T-helper 17 cell (primary cell): ENCODE data around the gene SRF. TPM values are rescaled to one million over a fixed set of nuclear protein-coding genes. Genes with fewer than 3 reads are reported as not detected.

Source experiments
- ATAC-seq: fragments of 150-1000 bp; cut with Tn5 transposase; 2 replicates; pipeline ENCODE4 v1.10.0; 2021; ENCODE audit warnings: mild to moderate bottlenecking, moderate library complexity
- DNase-seq, 3 donors: peaks; one replicate each; pipeline versions ENCODE4 v3.0.0 to v3.0.0-alpha.2; 2020 to 2021
- H3K9me3 ChIP-seq: one replicate; pipeline ENCODE4 v1.7.0; 2013; ENCODE audit warnings: low read length, mild to moderate bottlenecking; ENCODE audit not compliant: control insufficient read depth, poor library complexity, severe bottlenecking
- H3K27ac Mint-ChIP-seq: one replicate; pipeline ENCODE4 v1.8.0; 2022; ENCODE audit warnings: mild to moderate bottlenecking, moderate library complexity, mixed read lengths
- H3K27me3 Mint-ChIP-seq: one replicate; pipeline ENCODE4 v1.8.0; 2022; ENCODE audit warnings: mixed read lengths
- H3K36me3 Mint-ChIP-seq: one replicate; pipeline ENCODE4 v1.8.0; 2022; ENCODE audit warnings: low read depth, mixed read lengths
- H3K4me1 Mint-ChIP-seq: one replicate; pipeline ENCODE4 v1.8.0; 2022; ENCODE audit warnings: mild to moderate bottlenecking, mixed read lengths
- H3K4me3 Mint-ChIP-seq: one replicate; pipeline ENCODE4 v1.8.0; 2022; ENCODE audit warnings: mild to moderate bottlenecking, moderate library complexity, mixed read lengths
- total RNA-seq, 4 donors: library from RNA in 2 of 4; stranded (reverse) in 2 of 4; gene quantifications; one replicate each; pipeline ENCODE4 v1.2.3 and lab custom pipeline; 2022 to 2026

Gene SRF
- total RNA-seq, 2 donors from 2014 or later = 26.3 to 27.9 TPM

GRCh38 chr6:43200541-43200940 lies 29.5 kb downstream of the SRF start:
- ATAC-seq (no peak), DNase-seq (no peak)
- peaks cover 16% of the 10 kb centered on the region for H3K36me3 Mint-ChIP-seq
- no peak overlapping the region for H3K27ac Mint-ChIP-seq
- H3K9me3 ChIP-seq = no peaks in the 10 kb centered on the region
- H3K27me3 Mint-ChIP-seq = no peaks in the 10 kb centered on the region
- peaks cover 15% of the 10 kb centered on the region for H3K4me1 Mint-ChIP-seq
- H3K4me3 Mint-ChIP-seq = no peak overlapping the region

DNA sequence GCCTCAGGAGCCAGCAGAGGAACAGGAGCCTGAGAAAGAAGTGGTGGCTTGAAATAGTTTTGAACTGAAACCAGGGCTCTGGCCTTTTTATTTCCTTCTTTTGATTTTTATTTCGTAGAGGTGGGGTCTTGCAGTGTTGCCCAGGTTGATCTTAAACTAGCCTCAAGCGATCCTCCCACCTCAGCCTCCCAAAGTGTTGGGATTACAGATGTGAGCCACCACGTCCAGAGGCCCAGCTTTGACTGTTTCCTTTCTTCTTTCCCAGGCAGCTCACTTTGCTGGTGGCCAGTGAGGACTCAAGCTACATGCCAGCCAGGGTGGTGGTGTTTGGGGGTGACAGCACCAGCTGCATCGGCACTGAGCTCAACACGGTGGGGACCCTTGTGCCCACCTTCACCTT lies 31.4 kb downstream of the SRF start:
- no peaks in the 10 kb centered on the region for H3K9me3 ChIP-seq
- no peaks in the 10 kb centered on the region for H3K27me3 Mint-ChIP-seq
- DNase-seq (no peak), ATAC-seq (no peak)
- H3K27ac Mint-ChIP-seq = no peak overlapping the region
- peaks cover 13% of the 10 kb centered on the region for H3K4me1 Mint-ChIP-seq
- H3K4me3 Mint-ChIP-seq = no peak overlapping the region
- peaks cover 13% of the 10 kb centered on the region for H3K36me3 Mint-ChIP-seq

DNA sequence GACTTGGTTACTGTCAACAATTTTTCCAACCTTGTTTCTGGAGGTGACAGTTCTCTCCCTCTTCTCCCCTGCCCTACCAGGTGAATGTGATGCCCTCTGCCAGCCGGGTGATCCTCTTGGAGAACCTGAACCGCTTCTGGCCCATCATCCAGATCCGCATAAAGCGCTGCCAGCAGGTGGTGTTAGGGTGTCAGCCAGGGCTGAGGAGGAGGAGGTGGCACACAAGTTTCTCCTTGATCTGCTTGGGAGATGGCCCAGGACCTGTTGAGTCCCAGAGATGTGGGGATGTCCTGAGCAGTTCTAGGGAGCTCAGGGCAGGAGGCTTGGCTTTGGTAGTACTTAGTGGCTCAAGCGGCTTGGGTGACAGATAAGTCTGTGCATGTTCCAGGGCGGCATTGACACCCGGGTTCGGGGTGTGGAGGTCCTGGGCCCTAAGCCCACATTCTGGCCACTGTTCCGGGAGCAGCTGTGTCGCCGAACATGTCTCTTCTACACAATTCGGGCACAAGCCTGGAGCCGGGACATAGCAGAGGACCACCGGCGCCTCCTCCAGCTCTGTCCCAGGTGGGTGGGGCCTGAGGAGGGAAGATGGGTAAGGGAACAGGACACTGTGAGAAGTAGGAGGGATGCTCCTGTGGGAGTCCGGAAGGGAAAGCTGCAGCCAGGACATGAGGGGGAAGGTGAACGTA lies 32.1 kb downstream of the SRF start:
- no peak for ATAC-seq
- Mint-ChIP-seq H3K36me3 (peaks cover 13% of the 10 kb centered on the region), H3K27ac (no peak overlapping the region), H3K4me3 (no peak overlapping the region), H3K27me3 (no peaks in the 10 kb centered on the region), H3K4me1 (peaks cover 13% of the 10 kb centered on the region)
- no peaks in the 10 kb centered on the region for H3K9me3 ChIP-seq
- no peak for DNase-seq

GRCh38 chr6:43203718-43204095 lies 32.6 kb downstream of the SRF start:
- Mint-ChIP-seq H3K4me1 (peaks cover 13% of the 10 kb centered on the region), H3K4me3 (no peak overlapping the region), H3K27ac (no peak overlapping the region), H3K27me3 (no peaks in the 10 kb centered on the region), H3K36me3 (peaks cover 13% of the 10 kb centered on the region)
- H3K9me3 ChIP-seq = no peaks in the 10 kb centered on the region
- no peak for ATAC-seq
- DNase-seq = no peak

GRCh38 chr6:43204271-43205105 lies 33.4 kb downstream of the SRF start:
- H3K27ac Mint-ChIP-seq = no peak overlapping the region
- DNase-seq (no peak), ATAC-seq (no peak)
- no peaks in the 10 kb centered on the region for H3K27me3 Mint-ChIP-seq
- peaks cover 13% of the 10 kb centered on the region for H3K36me3 Mint-ChIP-seq
- peaks cover 13% of the 10 kb centered on the region for H3K4me1 Mint-ChIP-seq
- no peak overlapping the region for H3K4me3 Mint-ChIP-seq
- H3K9me3 ChIP-seq = no peaks in the 10 kb centered on the region

DNA sequence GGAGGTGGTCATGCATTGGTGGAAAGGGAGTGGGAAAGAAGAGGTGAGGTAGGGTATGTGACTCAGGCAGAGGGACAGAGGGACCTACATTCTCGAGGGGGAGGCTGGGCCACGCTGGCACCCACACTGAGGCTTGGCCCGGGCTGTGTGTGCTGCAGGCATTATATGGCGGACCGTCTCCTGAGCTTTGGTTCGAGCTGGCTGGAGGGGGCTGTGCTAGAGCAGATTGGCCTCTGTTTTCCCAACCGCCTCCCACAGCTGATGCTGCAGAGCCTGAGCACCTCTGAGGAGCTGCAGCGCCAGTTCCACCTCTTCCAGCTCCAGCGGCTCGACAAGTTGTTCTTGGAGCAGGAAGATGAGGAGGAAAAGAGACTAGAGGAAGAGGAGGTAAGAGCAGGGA lies 34.8 kb downstream of the SRF start:
- Mint-ChIP-seq H3K27me3 (no peaks in the 10 kb centered on the region), H3K4me1 (peaks cover 9% of the 10 kb centered on the region), H3K36me3 (peaks cover 7% of the 10 kb centered on the region), H3K4me3 (no peak overlapping the region), H3K27ac (peak overlapping the region; percentile 11)
- DNase-seq = no peak
- ATAC-seq = no peak
- no peaks in the 10 kb centered on the region for H3K9me3 ChIP-seq

GRCh38 chr6:43207286-43207685 lies 36.2 kb downstream of the SRF start:
- peaks cover 3% of the 10 kb centered on the region for H3K4me1 Mint-ChIP-seq
- DNase-seq (no peak), ATAC-seq (no peak)
- H3K36me3 Mint-ChIP-seq = peaks cover 4% of the 10 kb centered on the region
- no peaks in the 10 kb centered on the region for H3K27me3 Mint-ChIP-seq
- no peak overlapping the region for H3K27ac Mint-ChIP-seq
- no peaks in the 10 kb centered on the region for H3K9me3 ChIP-seq
- no peak overlapping the region for H3K4me3 Mint-ChIP-seq

DNA sequence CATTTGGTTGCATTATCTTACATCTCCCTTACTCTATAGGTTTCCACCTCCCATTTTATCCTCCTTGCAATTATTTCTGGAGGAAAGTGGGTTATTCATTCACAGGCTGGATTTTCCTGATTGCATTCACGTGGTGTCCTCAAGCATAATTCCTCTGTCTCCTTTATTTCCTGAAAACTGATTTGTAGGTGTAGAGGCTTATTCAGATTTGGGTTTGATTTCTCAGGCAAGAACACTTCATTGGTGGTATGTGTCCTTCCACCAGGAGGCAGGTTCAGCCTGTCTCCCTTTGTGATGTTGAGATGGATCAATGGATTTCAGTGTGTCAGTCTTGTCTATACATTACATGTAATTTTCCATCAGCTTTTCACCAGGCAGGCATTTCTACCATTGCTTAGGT lies 40.9 kb downstream of the SRF start:
- ATAC-seq (no peak), DNase-seq (no peak)
- no peak overlapping the region for H3K4me3 Mint-ChIP-seq
- H3K9me3 ChIP-seq = no peaks in the 10 kb centered on the region
- no peaks in the 10 kb centered on the region for H3K27me3 Mint-ChIP-seq
- H3K36me3 Mint-ChIP-seq = peaks cover 4% of the 10 kb centered on the region
- no peak overlapping the region for H3K27ac Mint-ChIP-seq
- H3K4me1 Mint-ChIP-seq = peaks cover 4% of the 10 kb centered on the region

DNA sequence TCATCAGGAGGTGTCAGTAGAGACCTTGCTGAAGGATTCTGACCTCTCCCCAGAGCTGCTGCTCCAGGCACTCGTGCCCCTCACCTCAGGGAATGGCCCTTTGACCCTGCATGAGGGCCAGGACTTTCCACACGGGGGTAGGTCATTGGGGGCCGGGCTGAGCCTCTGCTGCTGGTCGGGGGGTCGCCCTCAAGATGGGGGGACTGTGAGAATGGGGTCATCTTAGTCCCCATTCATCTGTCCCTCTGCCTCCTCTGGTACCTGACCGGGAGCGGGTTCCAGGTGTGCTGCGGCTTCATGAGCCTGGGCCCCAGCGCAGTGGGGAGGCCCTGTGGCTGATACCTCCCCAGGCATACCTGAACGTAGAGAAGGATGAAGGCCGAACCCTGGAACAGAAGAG lies 42.4 kb downstream of the SRF start:
- no peak for ATAC-seq
- no peaks in the 10 kb centered on the region for H3K9me3 ChIP-seq
- Mint-ChIP-seq H3K36me3 (peaks cover 6% of the 10 kb centered on the region), H3K4me3 (no peak overlapping the region), H3K4me1 (peaks cover 4% of the 10 kb centered on the region), H3K27me3 (no peaks in the 10 kb centered on the region), H3K27ac (no peak overlapping the region)
- DNase-seq = no peak

DNA sequence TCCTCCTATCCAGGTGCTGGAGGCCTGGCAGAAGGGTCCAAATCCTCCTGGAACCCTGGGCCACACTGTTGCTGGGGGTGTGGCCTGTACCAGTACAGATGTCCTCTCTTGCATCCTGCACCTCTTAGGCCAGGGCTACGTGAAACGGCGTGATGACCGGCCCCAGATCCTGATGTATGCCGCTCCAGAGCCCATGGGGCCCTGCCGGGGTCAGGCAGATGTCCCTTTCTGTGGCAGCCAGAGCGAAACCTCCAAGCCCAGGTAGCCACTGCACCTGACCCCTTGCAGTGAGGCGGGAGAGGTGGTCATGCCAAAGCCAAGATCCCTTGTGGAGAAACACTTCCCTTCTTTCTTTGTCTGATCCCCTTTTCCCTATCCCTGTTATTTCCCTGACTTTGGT lies 44.0 kb downstream of the SRF start:
- Mint-ChIP-seq H3K4me3 (no peak overlapping the region), H3K36me3 (peaks cover 6% of the 10 kb centered on the region), H3K4me1 (peaks cover 7% of the 10 kb centered on the region), H3K27me3 (no peaks in the 10 kb centered on the region), H3K27ac (no peak overlapping the region)
- ATAC-seq = no peak
- H3K9me3 ChIP-seq = no peaks in the 10 kb centered on the region
- DNase-seq = no peak

DNA sequence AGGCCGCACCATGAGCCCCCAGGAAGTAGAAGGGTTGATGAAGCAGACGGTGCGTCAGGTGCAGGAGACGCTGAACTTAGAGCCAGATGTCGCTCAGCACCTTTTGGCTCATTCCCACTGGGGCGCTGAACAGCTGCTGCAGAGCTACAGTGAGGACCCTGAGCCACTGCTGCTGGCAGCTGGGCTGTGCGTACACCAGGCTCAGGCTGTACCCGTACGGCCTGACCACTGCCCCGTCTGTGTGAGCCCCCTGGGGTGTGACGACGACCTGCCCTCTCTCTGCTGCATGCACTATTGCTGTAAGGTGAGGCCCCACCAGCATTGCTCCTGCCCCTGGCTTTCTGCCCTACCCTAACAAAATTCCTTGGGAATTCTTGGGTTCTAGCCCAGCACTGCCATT lies 45.1 kb downstream of the SRF start:
- peaks cover 11% of the 10 kb centered on the region for H3K4me1 Mint-ChIP-seq
- no peaks in the 10 kb centered on the region for H3K9me3 ChIP-seq
- no peak overlapping the region for H3K4me3 Mint-ChIP-seq
- no peak overlapping the region for H3K27ac Mint-ChIP-seq
- ATAC-seq = no peak
- H3K27me3 Mint-ChIP-seq = no peaks in the 10 kb centered on the region
- DNase-seq = no peak
- peaks cover 10% of the 10 kb centered on the region for H3K36me3 Mint-ChIP-seq

DNA sequence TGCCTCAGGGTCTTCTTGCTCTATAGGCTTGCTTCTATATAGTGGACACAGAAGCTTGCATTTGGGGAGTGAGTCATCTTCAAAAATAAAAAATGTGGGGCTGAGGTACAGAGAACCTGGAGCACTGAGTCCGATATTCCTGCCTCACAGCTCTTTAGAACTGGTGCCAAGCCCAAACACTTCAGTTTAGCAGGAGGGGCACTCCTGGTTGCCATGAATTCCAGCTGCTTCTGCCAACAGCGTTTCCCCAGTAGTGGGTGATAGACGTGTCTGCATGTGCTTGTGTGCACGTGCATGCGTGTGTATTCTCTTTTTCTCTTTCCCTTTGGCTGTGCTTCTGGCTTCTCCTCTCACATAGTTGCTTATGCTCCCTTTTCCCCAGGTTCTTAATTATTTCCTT lies 46.3 kb downstream of the SRF start:
- H3K9me3 ChIP-seq = no peaks in the 10 kb centered on the region
- Mint-ChIP-seq H3K36me3 (peaks cover 10% of the 10 kb centered on the region), H3K27me3 (no peaks in the 10 kb centered on the region), H3K27ac (peak overlapping the region; percentile 47), H3K4me1 (peaks cover 15% of the 10 kb centered on the region), H3K4me3 (no peak overlapping the region)
- no peak for DNase-seq
- no peak for ATAC-seq

DNA sequence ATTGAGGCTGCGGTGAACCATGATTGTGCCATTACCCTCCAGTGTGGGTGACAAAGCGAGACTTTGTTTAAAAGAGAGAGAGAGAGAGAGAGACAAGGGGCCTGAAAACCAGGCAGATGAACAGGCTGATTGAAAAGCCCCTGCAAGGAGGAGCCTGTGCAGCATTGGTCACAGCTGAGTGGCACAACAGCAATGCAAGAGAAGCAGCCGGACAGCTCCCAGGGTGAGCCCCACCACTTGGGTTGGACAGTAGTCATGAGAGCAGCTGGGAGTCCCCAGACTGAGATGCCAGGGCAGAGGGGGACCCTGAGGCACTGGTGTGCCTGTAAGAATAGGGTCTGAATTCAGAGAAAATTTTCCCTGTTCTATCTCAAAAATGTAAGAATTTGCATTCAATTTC lies 48.0 kb downstream of the SRF start:
- no peak for DNase-seq
- Mint-ChIP-seq H3K27me3 (no peaks in the 10 kb centered on the region), H3K4me3 (no peak overlapping the region), H3K4me1 (peaks cover 22% of the 10 kb centered on the region), H3K36me3 (peaks cover 12% of the 10 kb centered on the region), H3K27ac (peak overlapping the region; percentile 89)
- H3K9me3 ChIP-seq = no peaks in the 10 kb centered on the region
- ATAC-seq = no peak

DNA sequence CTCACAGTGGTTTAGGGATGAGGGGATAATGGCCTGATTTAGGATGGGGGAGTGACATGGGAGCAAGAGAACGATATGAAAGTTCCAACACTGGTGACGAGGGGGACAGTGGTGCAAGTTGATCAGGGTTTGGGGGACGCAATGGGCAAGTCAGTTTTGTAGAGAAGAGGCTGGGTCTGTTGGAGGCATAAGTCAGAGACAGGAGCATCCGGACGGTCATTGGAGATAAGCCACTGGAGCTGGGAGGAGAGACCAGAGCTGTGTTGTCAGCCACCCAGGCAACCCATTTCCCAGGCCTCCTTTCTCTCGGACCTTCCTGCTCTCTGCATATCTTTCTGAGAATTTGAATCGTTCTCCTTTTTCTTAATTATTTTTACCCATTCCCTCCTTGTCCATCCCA lies 48.7 kb downstream of the SRF start:
- Mint-ChIP-seq H3K4me3 (no peak overlapping the region), H3K27ac (peak overlapping the region; percentile 99), H3K27me3 (no peaks in the 10 kb centered on the region), H3K4me1 (peaks cover 27% of the 10 kb centered on the region), H3K36me3 (peaks cover 12% of the 10 kb centered on the region)
- DNase-seq = no peak
- no peak for ATAC-seq
- no peaks in the 10 kb centered on the region for H3K9me3 ChIP-seq
